Measurements from ENCODE around the gene IMMP2L.

Gene IMMP2L

DNA sequence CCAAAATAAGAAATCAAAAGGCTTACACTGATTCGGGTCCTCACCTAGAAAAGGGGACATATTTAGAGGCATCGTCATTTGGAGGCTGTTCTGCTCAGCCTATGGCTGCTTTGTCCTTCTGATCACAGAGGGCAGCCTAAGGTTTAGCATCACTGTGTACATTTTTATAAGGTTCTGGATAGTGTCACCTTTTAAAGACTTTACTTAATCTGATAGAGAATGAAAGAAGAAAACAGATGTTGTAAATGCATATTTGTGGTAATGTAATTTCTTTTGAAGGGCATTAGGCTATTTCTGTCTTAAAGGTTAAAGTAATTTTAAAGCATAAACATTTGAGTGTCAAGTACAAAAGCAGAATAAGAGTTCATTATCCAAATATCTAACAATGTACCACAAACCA is 916.7 kb downstream of the IMMP2L start:
- no peaks in the 10 kb centered on the region for H3K36me3 Mint-ChIP-seq (ENCODE audit: low read depth)
- no peaks in the 10 kb centered on the region for H3K27me3 Mint-ChIP-seq (ENCODE audit: low read depth)
- H3K4me1 Mint-ChIP-seq, result no peaks in the 10 kb centered on the region
- H3K27ac Mint-ChIP-seq, result no peak overlapping the region
- H3K4me3 Mint-ChIP-seq, result no peak overlapping the region
- H3K9me3 Mint-ChIP-seq, result no peaks in the 10 kb centered on the region
- TF ChIP-seq, protein P1, sequence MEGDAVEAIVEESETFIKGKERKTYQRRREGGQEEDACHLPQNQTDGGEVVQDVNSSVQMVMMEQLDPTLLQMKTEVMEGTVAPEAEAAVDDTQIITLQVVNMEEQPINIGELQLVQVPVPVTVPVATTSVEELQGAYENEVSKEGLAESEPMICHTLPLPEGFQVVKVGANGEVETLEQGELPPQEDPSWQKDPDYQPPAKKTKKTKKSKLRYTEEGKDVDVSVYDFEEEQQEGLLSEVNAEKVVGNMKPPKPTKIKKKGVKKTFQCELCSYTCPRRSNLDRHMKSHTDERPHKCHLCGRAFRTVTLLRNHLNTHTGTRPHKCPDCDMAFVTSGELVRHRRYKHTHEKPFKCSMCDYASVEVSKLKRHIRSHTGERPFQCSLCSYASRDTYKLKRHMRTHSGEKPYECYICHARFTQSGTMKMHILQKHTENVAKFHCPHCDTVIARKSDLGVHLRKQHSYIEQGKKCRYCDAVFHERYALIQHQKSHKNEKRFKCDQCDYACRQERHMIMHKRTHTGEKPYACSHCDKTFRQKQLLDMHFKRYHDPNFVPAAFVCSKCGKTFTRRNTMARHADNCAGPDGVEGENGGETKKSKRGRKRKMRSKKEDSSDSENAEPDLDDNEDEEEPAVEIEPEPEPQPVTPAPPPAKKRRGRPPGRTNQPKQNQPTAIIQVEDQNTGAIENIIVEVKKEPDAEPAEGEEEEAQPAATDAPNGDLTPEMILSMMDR (IDR thresholded peaks at IDR 0.05; ENCODE audit: unreplicated experiment in 3 of 3), result no peak

DNA sequence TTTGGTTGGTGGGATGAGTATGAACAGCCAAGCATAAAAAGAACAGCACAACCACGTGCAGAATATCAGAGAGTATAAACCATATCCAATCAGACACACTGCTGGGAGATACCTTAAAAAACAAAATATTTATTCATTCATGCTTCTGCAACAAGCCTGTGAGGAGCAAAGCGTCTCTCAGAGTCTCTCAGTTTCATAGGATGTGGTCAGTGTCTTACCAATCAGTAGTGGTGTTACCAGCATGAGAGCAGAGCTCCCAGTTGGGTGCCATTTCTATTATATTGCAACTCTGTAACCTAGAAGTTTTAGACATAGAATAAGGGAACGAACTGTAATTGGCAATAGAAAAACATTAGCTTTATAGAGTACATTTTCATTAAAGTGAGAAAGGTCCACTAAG is 917.2 kb downstream of the IMMP2L start:
- Mint-ChIP-seq H3K27ac (no peak overlapping the region), H3K36me3 (ENCODE audit: low read depth) (no peaks in the 10 kb centered on the region), H3K9me3 (no peaks in the 10 kb centered on the region), H3K4me1 (no peaks in the 10 kb centered on the region), H3K4me3 (no peak overlapping the region), H3K27me3 (ENCODE audit: low read depth) (no peaks in the 10 kb centered on the region)
- TF ChIP-seq, protein P1 (IDR thresholded peaks at IDR 0.05; ENCODE audit: unreplicated experiment in 3 of 3), result no peak

DNA sequence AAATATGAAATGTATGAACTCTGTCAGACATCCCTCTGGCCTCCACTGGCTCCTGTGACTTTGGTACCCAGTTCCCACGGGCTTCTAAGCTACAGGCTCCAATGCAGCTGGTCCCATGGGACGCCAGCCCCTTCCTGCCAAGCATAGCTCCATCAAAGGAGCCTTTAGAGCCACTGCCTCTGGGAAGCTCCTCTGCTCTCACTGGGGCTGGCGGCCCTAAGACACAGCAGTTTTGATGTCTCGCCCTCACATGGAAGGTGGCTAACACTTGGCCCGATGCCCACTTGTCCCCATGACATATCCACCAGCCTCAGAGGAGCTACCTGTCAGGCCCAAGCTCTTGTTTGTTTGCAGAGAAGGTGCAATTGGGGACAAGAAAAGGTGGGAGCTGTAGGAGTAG is 925.0 kb downstream of the IMMP2L start:
- H3K36me3 Mint-ChIP-seq (ENCODE audit: low read depth), result no peaks in the 10 kb centered on the region

DNA sequence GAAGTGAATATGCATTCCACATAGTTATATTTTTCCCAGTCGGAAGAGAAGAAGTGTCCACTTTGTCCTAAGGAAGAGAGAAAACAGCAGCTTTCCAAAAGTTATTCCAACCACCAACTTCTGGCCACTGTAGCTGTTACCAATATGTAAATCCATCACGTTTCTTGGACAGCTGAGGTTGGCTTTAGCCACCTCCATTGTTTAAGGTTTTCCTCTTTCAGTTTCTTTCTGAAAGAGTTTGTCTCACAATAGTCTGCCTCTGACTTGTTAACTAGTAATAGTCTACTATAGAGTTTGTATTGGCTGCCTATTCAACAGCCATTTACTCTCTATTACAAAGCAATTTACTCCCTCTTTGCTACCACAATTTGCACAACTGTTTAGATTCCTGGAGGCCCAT is 929.0 kb downstream of the IMMP2L start:
- peaks cover 6% of the 10 kb centered on the region for H3K9me3 Mint-ChIP-seq
- no peaks in the 10 kb centered on the region for H3K4me1 Mint-ChIP-seq
- H3K27ac Mint-ChIP-seq, result no peak overlapping the region
- H3K27me3 Mint-ChIP-seq (ENCODE audit: low read depth), result no peaks in the 10 kb centered on the region
- no peaks in the 10 kb centered on the region for H3K36me3 Mint-ChIP-seq (ENCODE audit: low read depth)
- TF ChIP-seq, protein P1 (IDR thresholded peaks at IDR 0.05; ENCODE audit: unreplicated experiment in 3 of 3), result no peak
- H3K4me3 Mint-ChIP-seq, result no peak overlapping the region

More for the DNA sequence above, 925.0 kb downstream of the IMMP2L start:
- peaks cover 6% of the 10 kb centered on the region for H3K9me3 Mint-ChIP-seq
- no peak overlapping the region for H3K4me3 Mint-ChIP-seq
- TF ChIP-seq, protein P1 (IDR thresholded peaks at IDR 0.05; ENCODE audit: unreplicated experiment in 3 of 3), result no peak
- no peaks in the 10 kb centered on the region for H3K4me1 Mint-ChIP-seq
- H3K27ac Mint-ChIP-seq, result no peak overlapping the region
- H3K27me3 Mint-ChIP-seq (ENCODE audit: low read depth), result no peaks in the 10 kb centered on the region

DNA sequence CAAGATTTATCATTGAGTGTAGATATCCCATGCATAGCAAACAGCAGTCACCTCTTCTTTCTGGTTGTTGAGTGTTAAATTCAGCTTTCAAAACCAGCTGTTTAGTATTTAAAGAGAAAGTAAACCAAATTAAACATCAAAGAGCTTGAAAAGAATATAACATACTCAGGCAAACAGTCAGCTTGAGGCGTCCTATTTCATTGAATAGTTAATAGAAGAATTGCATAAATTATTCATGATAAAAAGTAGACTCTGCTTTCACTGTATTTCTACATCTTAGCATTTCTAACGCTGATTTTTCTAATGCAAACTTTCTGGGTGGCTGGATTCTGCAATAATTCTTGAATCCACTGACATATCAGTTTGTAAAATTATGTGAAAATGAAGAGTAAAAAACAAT is 935.9 kb downstream of the IMMP2L start:
- H3K36me3 Mint-ChIP-seq (ENCODE audit: low read depth), result no peaks in the 10 kb centered on the region
- no peaks in the 10 kb centered on the region for H3K27me3 Mint-ChIP-seq (ENCODE audit: low read depth)
- no peaks in the 10 kb centered on the region for H3K9me3 Mint-ChIP-seq
- no peak overlapping the region for H3K27ac Mint-ChIP-seq
- TF ChIP-seq, protein P1 (IDR thresholded peaks at IDR 0.05; ENCODE audit: unreplicated experiment in 3 of 3), result no peak
- no peaks in the 10 kb centered on the region for H3K4me1 Mint-ChIP-seq
- no peak overlapping the region for H3K4me3 Mint-ChIP-seq

DNA sequence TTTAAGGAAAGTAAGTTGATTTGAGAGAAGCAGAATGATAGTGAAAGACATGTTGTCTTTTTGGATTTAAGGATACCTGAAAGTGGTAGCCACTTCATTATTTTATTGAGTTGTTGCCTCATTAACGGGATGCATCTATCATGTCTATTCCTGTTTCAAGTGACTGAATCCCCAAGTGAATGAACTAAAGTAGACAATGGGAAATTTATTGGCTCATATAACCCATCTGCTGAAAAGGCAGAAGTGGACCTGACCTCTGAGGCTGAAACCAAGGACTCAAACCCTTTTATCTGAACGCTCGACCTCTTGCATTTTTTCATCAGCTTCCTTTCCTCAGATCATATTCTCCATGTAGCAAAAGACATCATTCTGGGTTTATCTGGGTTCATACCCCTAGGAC is 937.0 kb downstream of the IMMP2L start:
- H3K36me3 Mint-ChIP-seq (ENCODE audit: low read depth), result no peaks in the 10 kb centered on the region
- H3K27me3 Mint-ChIP-seq (ENCODE audit: low read depth), result no peaks in the 10 kb centered on the region
- H3K4me1 Mint-ChIP-seq, result no peaks in the 10 kb centered on the region
- TF ChIP-seq, protein P1 (IDR thresholded peaks at IDR 0.05; ENCODE audit: unreplicated experiment in 3 of 3), result no peak
- H3K4me3 Mint-ChIP-seq, result no peak overlapping the region
- no peak overlapping the region for H3K27ac Mint-ChIP-seq
- no peaks in the 10 kb centered on the region for H3K9me3 Mint-ChIP-seq
